ENCODE data around the gene TTC22. TPM values are rescaled to one million over a fixed set of nuclear protein-coding genes. Genes with fewer than 3 reads are reported as not detected.

Gene TTC22
- total RNA-seq, 1 experiment from 2014 or later, result 0.63 TPM

DNA sequence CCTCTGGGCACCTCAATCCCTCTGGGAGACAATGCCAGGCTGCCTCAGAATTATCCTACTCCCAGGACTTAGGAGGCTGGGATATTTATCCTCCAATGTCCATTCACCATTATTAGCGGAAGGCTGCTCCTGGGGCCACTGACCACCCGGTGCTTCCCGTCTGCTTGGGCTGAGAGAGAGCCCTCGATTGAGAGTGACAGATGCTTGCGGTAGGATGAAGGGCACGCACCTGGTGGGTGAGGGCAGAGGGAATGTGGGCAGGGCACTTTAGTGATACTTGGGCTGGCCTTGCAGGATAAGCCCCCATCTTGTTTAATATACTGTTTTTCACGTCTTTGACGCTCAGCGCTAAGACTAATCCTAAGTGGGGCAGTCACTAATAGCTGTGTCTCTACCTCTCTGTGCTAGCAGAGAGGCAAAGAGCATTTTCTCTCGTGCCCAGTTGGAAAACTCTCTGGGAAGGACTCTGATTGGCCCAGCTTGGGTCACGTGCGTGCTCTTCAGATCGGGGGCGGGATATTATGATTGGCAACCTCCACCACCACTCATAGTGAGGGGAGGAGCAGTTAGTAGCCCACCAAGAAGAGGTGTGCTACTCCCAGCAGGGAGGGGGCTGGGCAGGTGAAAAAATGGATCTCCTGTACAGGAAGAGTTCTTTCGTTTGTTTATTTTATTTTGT lies 26.2 kb downstream of the TTC22 start:
- Mint-ChIP-seq H3K27ac (no peak overlapping the region), H3K36me3 (no peaks in the 10 kb centered on the region), H3K4me1 (peaks cover 8% of the 10 kb centered on the region), H3K9me3 (peaks cover 4% of the 10 kb centered on the region; the same call in 1 of the 2 replicates), H3K4me3 (peak overlapping the region; percentile 16; the same call in 1 of the 2 replicates), H3K27me3 (ENCODE audit: low read depth) (peaks cover 21% of the 10 kb centered on the region)
- DNase-seq (ENCODE audit: low spot score), result peak; percentile 84
- ChIA-PET CTCF (interaction anchor here (0.6 to 1.3 kb wide), 3 partner anchors 17 to 693 kb away, joined by 3 to 9 read pairs (median 8); partner anchors contain the start of gene TTC22), POLR2A (no interaction called here)
- TF ChIP-seq NFATC4 (CRISPR knock-in tag; IDR thresholded peaks at IDR 0.05) (no peak), NFYB (CRISPR knock-in tag; conservative IDR thresholded peaks at IDR 0.05; ENCODE audit: low read depth) (peak; percentile 90), MXD4 (CRISPR knock-in tag; IDR thresholded peaks at IDR 0.05; ENCODE audit: borderline replicate concordance) (no peak)
- TF ChIP-seq, protein P1, sequence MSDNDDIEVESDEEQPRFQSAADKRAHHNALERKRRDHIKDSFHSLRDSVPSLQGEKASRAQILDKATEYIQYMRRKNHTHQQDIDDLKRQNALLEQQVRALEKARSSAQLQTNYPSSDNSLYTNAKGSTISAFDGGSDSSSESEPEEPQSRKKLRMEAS (CRISPR knock-in tag; IDR thresholded peaks at IDR 0.05), result peak; percentile 48; the same call in 1 of the 2 replicates
- TF ChIP-seq, protein P2, sequence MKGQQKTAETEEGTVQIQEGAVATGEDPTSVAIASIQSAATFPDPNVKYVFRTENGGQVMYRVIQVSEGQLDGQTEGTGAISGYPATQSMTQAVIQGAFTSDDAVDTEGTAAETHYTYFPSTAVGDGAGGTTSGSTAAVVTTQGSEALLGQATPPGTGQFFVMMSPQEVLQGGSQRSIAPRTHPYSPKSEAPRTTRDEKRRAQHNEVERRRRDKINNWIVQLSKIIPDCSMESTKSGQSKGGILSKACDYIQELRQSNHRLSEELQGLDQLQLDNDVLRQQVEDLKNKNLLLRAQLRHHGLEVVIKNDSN (CRISPR knock-in tag; IDR thresholded peaks at IDR 0.05), result peak; percentile 93
- TF ChIP-seq, protein P3, sequence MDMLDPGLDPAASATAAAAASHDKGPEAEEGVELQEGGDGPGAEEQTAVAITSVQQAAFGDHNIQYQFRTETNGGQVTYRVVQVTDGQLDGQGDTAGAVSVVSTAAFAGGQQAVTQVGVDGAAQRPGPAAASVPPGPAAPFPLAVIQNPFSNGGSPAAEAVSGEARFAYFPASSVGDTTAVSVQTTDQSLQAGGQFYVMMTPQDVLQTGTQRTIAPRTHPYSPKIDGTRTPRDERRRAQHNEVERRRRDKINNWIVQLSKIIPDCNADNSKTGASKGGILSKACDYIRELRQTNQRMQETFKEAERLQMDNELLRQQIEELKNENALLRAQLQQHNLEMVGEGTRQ (CRISPR knock-in tag; IDR thresholded peaks at IDR 0.05), result peak; percentile 94
- ATAC-seq, result peak; percentile 100

DNA sequence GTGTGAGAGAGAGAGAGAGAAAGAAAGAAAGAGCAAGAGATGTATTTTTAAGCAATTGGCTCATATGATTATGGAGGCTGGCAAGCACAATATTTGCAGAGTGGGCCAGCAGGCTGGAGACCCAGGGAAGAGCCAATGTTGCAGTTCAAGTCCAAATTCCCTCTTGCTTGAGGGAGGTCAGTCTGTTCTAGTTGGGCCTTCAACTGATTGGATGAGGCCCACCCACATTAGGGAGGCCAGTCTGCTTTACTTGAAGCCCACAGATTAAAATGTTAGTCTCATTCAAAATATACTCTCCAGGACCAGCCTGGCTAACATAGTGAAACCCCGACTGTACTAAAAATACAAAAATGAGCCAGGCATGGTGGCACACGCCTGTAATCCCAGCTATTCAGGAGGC lies 28.2 kb downstream of the TTC22 start:
- Mint-ChIP-seq H3K4me3 (no peak overlapping the region), H3K36me3 (no peaks in the 10 kb centered on the region), H3K27ac (no peak overlapping the region), H3K9me3 (peaks cover 4% of the 10 kb centered on the region; the same call in 1 of the 2 replicates), H3K4me1 (peaks cover 8% of the 10 kb centered on the region), H3K27me3 (ENCODE audit: low read depth) (peaks cover 3% of the 10 kb centered on the region; the same call in 1 of the 2 replicates)
- ChIA-PET POLR2A (no interaction called here), CTCF (no interaction called here)
- DNase-seq (ENCODE audit: low spot score), result no peak
- no peak for ATAC-seq
- TF ChIP-seq, protein P4, sequence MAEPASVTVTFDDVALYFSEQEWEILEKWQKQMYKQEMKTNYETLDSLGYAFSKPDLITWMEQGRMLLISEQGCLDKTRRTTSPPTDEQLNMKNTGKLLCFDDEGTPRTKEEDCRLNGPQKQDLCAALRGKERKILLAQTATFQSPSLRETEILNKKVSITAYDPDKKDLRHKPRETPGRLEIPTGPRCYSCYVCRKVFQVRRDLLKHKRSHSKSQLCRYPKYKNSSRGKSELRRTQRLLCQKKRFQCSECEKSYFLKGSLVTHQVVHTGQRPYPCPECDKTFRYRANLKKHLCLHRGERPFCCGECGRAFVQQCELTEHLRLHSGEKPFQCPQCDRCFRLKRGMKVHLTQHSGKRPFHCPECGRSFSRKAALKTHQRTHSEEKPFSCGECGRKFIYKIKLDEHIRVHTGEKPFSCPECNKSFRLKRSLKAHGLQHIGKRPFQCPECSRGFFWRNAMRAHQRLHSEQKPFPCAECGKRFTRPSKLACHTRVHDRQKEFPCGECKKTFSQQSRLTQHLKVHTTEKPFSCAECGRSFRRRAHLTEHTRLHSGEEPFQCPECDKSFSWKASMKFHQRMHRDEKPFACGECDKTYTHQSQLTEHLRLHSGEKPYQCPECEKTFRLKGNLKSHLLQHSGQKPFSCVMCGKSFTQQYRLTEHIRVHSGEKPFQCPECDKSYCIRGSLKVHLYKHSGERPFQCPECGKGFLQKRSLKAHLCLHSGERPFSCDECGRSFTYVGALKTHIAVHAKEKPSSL (CRISPR knock-in tag; conservative IDR thresholded peaks at IDR 0.05), result no peak
- TF ChIP-seq, protein P5, sequence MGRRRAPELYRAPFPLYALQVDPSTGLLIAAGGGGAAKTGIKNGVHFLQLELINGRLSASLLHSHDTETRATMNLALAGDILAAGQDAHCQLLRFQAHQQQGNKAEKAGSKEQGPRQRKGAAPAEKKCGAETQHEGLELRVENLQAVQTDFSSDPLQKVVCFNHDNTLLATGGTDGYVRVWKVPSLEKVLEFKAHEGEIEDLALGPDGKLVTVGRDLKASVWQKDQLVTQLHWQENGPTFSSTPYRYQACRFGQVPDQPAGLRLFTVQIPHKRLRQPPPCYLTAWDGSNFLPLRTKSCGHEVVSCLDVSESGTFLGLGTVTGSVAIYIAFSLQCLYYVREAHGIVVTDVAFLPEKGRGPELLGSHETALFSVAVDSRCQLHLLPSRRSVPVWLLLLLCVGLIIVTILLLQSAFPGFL (CRISPR knock-in tag; IDR thresholded peaks at IDR 0.05; ENCODE audit: borderline replicate concordance), result no peak
- TF ChIP-seq RORB (CRISPR knock-in tag; IDR thresholded peaks at IDR 0.05) (no peak), CREB1 (CRISPR knock-in tag; IDR thresholded peaks at IDR 0.05) (no peak), GTF2I (CRISPR knock-in tag; conservative IDR thresholded peaks at IDR 0.05) (no peak), OVOL2 (CRISPR knock-in tag; IDR thresholded peaks at IDR 0.05; ENCODE audit: borderline replicate concordance) (no peak), ZNF138 (CRISPR knock-in tag; conservative IDR thresholded peaks at IDR 0.05) (no peak)

DNA sequence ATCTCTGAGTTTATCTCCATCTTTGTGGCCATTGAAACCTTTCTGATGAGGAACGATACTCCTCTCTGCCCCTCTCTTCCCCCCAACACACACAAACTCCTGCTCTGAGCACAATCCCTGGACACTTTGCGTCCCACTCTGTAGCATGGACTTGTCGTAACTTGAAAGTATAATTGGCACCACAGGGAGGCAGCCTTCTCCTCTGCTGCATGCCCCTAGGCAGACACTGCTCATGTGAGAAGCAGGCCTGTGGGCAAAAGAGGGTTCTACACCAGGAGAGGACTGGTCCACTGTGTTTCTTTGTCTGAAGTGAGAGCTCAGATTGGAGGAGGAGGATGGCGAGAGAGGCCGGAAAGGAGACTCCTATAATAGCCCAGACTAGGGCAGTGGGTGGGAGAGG lies 33.0 kb downstream of the TTC22 start:
- ChIA-PET CTCF (interaction anchor here (0.6 to 2.0 kb wide), 5 partner anchors 13 to 34 kb away, joined by 3 to 8 read pairs (median 4); no protein-coding TSS in a partner anchor), POLR2A (no interaction called here)
- DNase-seq (ENCODE audit: low spot score), result no peak
- Mint-ChIP-seq H3K4me3 (no peak overlapping the region), H3K27ac (no peak overlapping the region), H3K27me3 (ENCODE audit: low read depth) (no peaks in the 10 kb centered on the region; the same call in 1 of the 2 replicates), H3K9me3 (no peaks in the 10 kb centered on the region; the same call in 1 of the 2 replicates), H3K4me1 (peaks cover 16% of the 10 kb centered on the region), H3K36me3 (no peaks in the 10 kb centered on the region)
- ATAC-seq, result no peak
- TF ChIP-seq, protein P6, sequence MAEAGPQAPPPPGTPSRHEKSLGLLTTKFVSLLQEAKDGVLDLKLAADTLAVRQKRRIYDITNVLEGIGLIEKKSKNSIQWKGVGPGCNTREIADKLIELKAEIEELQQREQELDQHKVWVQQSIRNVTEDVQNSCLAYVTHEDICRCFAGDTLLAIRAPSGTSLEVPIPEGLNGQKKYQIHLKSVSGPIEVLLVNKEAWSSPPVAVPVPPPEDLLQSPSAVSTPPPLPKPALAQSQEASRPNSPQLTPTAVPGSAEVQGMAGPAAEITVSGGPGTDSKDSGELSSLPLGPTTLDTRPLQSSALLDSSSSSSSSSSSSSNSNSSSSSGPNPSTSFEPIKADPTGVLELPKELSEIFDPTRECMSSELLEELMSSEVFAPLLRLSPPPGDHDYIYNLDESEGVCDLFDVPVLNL (CRISPR knock-in tag; IDR thresholded peaks at IDR 0.05; ENCODE audit: borderline replicate concordance, low read depth), result no peak
- TF ChIP-seq CREM (CRISPR knock-in tag; IDR thresholded peaks at IDR 0.05), result no peak
- TF ChIP-seq MYBL2 (CRISPR knock-in tag; IDR thresholded peaks at IDR 0.05), result no peak
- TF ChIP-seq, protein P2 (CRISPR knock-in tag; IDR thresholded peaks at IDR 0.05), result no peak
- TF ChIP-seq, protein P7, sequence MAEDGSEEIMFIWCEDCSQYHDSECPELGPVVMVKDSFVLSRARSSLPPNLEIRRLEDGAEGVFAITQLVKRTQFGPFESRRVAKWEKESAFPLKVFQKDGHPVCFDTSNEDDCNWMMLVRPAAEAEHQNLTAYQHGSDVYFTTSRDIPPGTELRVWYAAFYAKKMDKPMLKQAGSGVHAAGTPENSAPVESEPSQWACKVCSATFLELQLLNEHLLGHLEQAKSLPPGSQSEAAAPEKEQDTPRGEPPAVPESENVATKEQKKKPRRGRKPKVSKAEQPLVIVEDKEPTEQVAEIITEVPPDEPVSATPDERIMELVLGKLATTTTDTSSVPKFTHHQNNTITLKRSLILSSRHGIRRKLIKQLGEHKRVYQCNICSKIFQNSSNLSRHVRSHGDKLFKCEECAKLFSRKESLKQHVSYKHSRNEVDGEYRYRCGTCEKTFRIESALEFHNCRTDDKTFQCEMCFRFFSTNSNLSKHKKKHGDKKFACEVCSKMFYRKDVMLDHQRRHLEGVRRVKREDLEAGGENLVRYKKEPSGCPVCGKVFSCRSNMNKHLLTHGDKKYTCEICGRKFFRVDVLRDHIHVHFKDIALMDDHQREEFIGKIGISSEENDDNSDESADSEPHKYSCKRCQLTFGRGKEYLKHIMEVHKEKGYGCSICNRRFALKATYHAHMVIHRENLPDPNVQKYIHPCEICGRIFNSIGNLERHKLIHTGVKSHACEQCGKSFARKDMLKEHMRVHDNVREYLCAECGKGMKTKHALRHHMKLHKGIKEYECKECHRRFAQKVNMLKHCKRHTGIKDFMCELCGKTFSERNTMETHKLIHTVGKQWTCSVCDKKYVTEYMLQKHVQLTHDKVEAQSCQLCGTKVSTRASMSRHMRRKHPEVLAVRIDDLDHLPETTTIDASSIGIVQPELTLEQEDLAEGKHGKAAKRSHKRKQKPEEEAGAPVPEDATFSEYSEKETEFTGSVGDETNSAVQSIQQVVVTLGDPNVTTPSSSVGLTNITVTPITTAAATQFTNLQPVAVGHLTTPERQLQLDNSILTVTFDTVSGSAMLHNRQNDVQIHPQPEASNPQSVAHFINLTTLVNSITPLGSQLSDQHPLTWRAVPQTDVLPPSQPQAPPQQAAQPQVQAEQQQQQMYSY (CRISPR knock-in tag; IDR thresholded peaks at IDR 0.05), result no peak
- TF ChIP-seq TP53 (CRISPR knock-in tag; IDR thresholded peaks at IDR 0.05), result no peak
- TF ChIP-seq, protein P5 (CRISPR knock-in tag; IDR thresholded peaks at IDR 0.05; ENCODE audit: borderline replicate concordance), result no peak
